Measurements from ENCODE around the gene NENF.

- no peak for TF ChIP-seq POLR2A (IDR thresholded peaks at IDR 0.05)
- TF ChIP-seq CTCF (IDR thresholded peaks at IDR 0.05), result no peak
These were observed 49.4 kb downstream of the NENF start for GRCh38 chr1:212482006-212482636.
